BLaER1 (cell line): ENCODE results near the gene RPTOR.
A peak's percentile ranks its signal among the peaks of the same experiment; 100 is the strongest.

ENCODE experiments used
- H3K27ac ChIP-seq: shearing (Covaris generic); formaldehyde crosslinking; 2 replicates; pipeline ENCODE4 v1.8.1; 2022
- H3K27me3 ChIP-seq: shearing (Covaris generic); formaldehyde crosslinking; 2 replicates; pipeline ENCODE4 v1.8.1; 2022
- H3K36me3 ChIP-seq: shearing (Covaris generic); formaldehyde crosslinking; 2 replicates; pipeline ENCODE4 v1.8.1; 2022
- H3K4me1 ChIP-seq: shearing (Covaris generic); formaldehyde crosslinking; 2 replicates; pipeline ENCODE4 v1.8.1; 2022
- H3K4me2 ChIP-seq: shearing (Covaris generic); formaldehyde crosslinking; 2 replicates; pipeline ENCODE4 v1.8.1; 2022
- H3K4me3 ChIP-seq: shearing (Covaris generic); formaldehyde crosslinking; 2 replicates; pipeline ENCODE4 v1.8.1; 2022
- H3K9ac ChIP-seq: shearing (Covaris generic); formaldehyde crosslinking; 2 replicates; pipeline ENCODE4 v1.8.1; 2022
- H3K9me3 ChIP-seq: shearing (Covaris generic); formaldehyde crosslinking; 2 replicates; pipeline ENCODE4 v1.8.1; 2022
- H4K20me1 ChIP-seq: shearing (Covaris generic); formaldehyde crosslinking; 2 replicates; pipeline ENCODE4 v1.8.1; 2022
- Cebpa-rat ChIP-seq: shearing (Covaris generic); IDR thresholded peaks from 2 replicates; pipeline ENCODE4 v1.8.1; 2022

The RPTOR gene

DNA sequence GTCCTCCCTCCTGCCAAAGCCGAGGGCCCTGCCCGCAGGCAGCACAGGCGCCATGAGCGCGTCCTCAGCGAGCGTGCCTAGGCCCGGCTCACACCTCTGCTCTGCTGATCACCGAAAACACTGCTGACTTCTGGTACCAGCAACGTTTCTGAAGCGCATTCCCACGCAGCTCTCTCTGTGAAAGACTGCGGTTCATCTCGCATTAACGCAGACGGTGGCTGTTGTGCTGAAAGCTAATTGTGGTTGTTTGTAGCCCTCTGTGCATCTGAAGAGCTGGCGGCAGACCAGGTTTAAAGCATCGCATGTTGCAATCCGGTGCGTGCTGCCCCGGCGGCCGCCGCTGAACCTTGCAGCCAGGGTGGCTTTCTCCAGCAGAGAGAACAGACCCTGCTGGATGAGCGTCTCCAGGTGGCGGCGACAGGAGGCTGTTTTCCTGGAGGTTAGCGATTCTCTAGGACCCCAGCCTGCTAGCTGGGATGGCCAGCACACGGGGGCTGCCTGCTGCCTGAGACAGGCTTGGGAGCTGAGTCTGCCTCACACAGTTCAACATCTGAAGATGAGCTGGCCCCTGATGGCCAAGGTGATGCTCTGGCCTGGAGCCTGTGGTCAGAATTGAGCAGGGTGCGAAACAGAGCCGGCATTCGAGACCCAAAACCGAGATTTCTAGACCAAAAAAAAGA lies 397.2 kb downstream of the RPTOR start:
- peaks cover 73% of the 10 kb centered on the region for H3K27me3 ChIP-seq
- H3K9ac ChIP-seq = no peak overlapping the region
- peak overlapping the region; percentile 44 for H3K27ac ChIP-seq
- peaks cover 89% of the 10 kb centered on the region for H4K20me1 ChIP-seq
- H3K4me1 ChIP-seq = peaks cover 89% of the 10 kb centered on the region
- H3K4me3 ChIP-seq = no peak overlapping the region
- peak overlapping the region; percentile 91 for H3K4me2 ChIP-seq
- 0 out of 2 replicates have a peak, but pooled peaks cover 4% of the 10 kb centered on the region for H3K9me3 ChIP-seq
- H3K36me3 ChIP-seq = peaks cover 19% of the 10 kb centered on the region
- TF ChIP-seq Cebpa-rat = peak; percentile 87

DNA sequence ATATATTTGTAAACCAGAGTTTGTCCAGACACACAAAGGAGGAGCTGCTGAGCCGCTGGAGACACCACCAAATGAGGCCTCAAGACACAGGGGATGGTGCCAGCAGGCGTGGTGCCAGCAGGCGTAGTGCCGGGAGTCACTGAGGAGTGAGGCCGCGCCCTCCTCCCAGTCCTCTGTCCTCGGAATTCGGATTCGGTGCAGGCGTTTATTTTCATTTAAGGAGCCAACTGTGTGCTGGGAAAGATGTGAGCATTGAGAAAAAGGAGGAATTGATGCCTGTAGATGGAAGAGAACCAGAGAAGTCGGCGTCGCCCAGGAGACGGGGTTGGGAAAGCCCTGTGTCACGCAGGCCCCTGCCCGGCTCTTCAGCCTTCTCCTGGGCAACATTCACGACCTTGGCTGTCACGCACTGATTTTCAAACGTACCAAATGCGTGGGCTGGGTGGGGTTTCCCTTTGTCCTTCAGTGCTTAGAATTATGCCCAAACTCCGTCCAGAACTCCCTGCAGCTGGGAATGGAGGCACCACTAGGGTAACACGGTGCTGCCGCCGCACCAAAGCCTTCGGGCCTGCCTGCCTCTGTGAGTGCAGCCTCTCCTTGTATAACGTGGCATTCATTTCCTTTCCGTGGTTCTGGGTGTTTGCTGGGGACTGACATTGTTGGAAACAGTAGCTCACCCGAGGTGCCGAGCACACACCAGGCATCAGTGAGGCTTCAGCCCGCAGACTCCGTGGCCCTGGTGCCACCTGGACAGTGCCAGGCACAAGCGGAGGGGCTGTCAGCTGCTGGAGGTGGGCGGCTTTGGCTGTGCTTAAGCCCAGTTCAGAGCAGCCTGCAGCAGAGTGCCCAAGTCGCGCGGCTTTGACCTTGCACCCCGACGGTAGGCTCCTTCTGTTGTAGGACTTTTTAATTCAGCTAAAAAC lies 398.0 kb downstream of the RPTOR start:
- Histone ChIP-seq H3K4me3 (no peak overlapping the region), H3K27me3 (peaks cover 73% of the 10 kb centered on the region), H3K36me3 (peaks cover 24% of the 10 kb centered on the region), H3K4me2 (peak overlapping the region; percentile 91), H3K27ac (no peak overlapping the region), H4K20me1 (peaks cover 89% of the 10 kb centered on the region), H3K4me1 (peaks cover 89% of the 10 kb centered on the region), H3K9ac (no peak overlapping the region), H3K9me3 (0 out of 2 replicates have a peak, but pooled peaks cover 4% of the 10 kb centered on the region)
- no peak for TF ChIP-seq Cebpa-rat

GRCh38 chr17:80943346-80944145 lies 398.9 kb downstream of the RPTOR start:
- Histone ChIP-seq H3K36me3 (peaks cover 30% of the 10 kb centered on the region), H3K4me2 (peak overlapping the region; percentile 91), H3K9me3 (0 out of 2 replicates have a peak, but pooled peaks cover 4% of the 10 kb centered on the region), H3K27me3 (peaks cover 73% of the 10 kb centered on the region), H3K4me3 (no peak overlapping the region), H3K9ac (no peak overlapping the region), H4K20me1 (peaks cover 89% of the 10 kb centered on the region), H3K4me1 (peaks cover 89% of the 10 kb centered on the region), H3K27ac (no peak overlapping the region)
- no peak for TF ChIP-seq Cebpa-rat

DNA sequence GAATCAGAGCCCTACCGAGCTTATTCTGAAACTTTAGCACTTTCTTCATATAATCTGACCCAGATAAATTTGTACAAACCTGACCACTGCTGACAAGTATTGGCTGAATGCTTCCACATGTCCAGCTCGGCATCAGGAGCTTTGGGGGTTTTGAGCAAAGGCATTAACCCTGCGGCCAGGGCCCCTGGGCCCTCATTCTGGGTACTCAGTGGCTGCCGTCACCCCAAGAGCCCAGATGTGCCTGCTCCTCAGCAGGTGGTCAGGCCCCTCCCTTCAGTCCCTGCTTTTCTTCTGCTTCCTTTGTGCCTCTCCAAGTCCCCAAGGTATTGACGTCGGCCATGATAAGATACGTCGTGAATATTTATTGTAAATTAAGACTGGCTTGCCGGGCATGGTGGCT lies 399.7 kb downstream of the RPTOR start:
- Histone ChIP-seq H3K9me3 (0 out of 2 replicates have a peak, but pooled peaks cover 4% of the 10 kb centered on the region), H4K20me1 (peaks cover 89% of the 10 kb centered on the region), H3K27ac (no peak overlapping the region), H3K27me3 (peaks cover 67% of the 10 kb centered on the region), H3K4me3 (no peak overlapping the region), H3K4me2 (peak overlapping the region; percentile 91), H3K9ac (no peak overlapping the region), H3K36me3 (peaks cover 32% of the 10 kb centered on the region), H3K4me1 (peaks cover 89% of the 10 kb centered on the region)
- TF ChIP-seq Cebpa-rat = no peak

DNA sequence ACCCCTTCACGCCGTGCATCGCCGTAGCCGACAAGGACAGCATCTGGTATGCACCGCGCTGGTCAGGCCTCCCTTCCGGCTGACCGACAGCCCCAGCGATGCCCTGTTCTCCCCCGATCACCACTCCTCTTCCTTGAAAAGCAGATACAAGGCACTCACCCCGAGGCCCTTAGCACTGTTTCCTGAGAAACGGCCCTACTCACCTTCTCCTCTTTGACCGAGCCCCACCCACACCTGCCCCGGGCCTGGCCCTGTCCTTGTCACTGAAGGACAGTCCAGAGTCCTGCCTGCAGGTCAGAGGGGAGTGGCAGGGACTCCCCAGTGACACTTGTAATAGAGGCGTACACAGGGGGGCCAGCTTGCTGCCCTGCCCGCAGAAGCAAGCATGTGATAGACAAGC lies 401.1 kb downstream of the RPTOR start:
- no peak overlapping the region for H3K9ac ChIP-seq
- peaks cover 89% of the 10 kb centered on the region for H4K20me1 ChIP-seq
- no peak overlapping the region for H3K4me3 ChIP-seq
- H3K4me2 ChIP-seq = 0 out of 2 replicates have a peak overlapping the region, but pooled peaks have one; percentile 3
- H3K9me3 ChIP-seq = 0 out of 2 replicates have a peak, but pooled peaks cover 4% of the 10 kb centered on the region
- H3K36me3 ChIP-seq = peaks cover 46% of the 10 kb centered on the region
- peaks cover 62% of the 10 kb centered on the region for H3K27me3 ChIP-seq
- H3K4me1 ChIP-seq = peaks cover 82% of the 10 kb centered on the region
- H3K27ac ChIP-seq = no peak overlapping the region
- no peak for TF ChIP-seq Cebpa-rat

DNA sequence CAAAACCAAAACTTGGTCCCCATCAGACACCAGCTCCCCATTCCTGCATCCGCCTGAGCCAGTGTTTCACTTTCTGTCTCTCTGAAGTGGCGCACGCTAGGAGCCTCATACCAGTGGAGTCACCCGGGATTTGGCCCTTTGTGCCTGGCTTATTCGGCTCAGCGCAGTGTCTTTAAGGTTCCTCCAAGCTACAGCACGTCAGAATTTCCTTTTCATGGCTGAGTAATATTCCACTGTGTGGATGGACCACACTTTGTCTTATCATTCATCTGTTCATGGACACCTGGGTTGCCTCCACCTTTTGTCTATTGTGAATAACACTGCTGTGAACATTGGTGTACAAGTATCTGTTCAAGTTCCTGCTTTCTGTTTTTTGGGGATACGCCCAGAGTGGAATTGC lies 401.8 kb downstream of the RPTOR start:
- peaks cover 89% of the 10 kb centered on the region for H4K20me1 ChIP-seq
- no peak overlapping the region for H3K27ac ChIP-seq
- H3K9ac ChIP-seq = no peak overlapping the region
- H3K4me3 ChIP-seq = no peak overlapping the region
- H3K36me3 ChIP-seq = peaks cover 53% of the 10 kb centered on the region
- H3K9me3 ChIP-seq = 0 out of 2 replicates have a peak, but pooled peaks cover 4% of the 10 kb centered on the region
- no peak for TF ChIP-seq Cebpa-rat
- peaks cover 75% of the 10 kb centered on the region for H3K4me1 ChIP-seq
- H3K4me2 ChIP-seq = peak overlapping the region; percentile 75
- peaks cover 62% of the 10 kb centered on the region for H3K27me3 ChIP-seq

DNA sequence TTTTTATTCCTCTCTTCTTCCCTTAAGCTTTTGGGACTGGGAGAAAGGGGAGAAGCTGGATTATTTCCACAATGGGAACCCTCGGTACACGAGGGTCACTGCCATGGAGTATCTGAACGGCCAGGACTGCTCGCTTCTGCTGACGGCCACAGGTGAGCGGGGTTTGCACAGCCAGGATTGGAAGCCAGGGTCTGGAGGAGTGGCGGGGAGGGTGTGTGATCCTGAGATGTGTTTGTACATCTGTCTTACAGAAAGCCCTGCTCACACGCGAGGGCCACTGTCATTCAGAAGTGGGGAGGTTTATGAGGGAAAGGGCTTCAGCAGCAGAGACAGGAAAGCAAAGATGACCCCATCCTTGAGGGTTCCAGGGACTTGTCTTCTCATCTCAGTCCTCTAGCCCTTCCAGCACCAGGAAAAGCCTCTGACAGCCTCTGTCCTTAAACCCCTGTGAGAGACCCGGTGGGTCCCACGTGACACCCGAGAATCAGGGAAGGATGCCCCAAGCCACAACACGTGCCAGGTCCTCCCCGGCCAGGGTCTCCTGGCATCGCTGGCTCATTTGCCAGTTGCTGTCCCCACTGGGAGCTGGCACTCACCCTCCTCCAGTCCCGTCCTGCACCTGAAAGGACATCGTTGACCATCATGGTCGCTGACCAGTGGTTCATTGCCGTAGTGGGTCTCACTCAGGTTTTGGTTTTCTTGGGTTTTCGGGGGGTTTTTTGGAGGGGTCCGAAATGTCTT lies 402.7 kb downstream of the RPTOR start:
- peaks cover 69% of the 10 kb centered on the region for H3K4me1 ChIP-seq
- H3K27ac ChIP-seq = no peak overlapping the region
- peaks cover 54% of the 10 kb centered on the region for H3K27me3 ChIP-seq
- H4K20me1 ChIP-seq = peaks cover 89% of the 10 kb centered on the region
- no peak overlapping the region for H3K4me3 ChIP-seq
- H3K9me3 ChIP-seq = 0 out of 2 replicates have a peak, but pooled peaks cover 4% of the 10 kb centered on the region
- TF ChIP-seq Cebpa-rat = no peak
- peaks cover 62% of the 10 kb centered on the region for H3K36me3 ChIP-seq
- H3K4me2 ChIP-seq = peak overlapping the region; percentile 75
- H3K9ac ChIP-seq = no peak overlapping the region

DNA sequence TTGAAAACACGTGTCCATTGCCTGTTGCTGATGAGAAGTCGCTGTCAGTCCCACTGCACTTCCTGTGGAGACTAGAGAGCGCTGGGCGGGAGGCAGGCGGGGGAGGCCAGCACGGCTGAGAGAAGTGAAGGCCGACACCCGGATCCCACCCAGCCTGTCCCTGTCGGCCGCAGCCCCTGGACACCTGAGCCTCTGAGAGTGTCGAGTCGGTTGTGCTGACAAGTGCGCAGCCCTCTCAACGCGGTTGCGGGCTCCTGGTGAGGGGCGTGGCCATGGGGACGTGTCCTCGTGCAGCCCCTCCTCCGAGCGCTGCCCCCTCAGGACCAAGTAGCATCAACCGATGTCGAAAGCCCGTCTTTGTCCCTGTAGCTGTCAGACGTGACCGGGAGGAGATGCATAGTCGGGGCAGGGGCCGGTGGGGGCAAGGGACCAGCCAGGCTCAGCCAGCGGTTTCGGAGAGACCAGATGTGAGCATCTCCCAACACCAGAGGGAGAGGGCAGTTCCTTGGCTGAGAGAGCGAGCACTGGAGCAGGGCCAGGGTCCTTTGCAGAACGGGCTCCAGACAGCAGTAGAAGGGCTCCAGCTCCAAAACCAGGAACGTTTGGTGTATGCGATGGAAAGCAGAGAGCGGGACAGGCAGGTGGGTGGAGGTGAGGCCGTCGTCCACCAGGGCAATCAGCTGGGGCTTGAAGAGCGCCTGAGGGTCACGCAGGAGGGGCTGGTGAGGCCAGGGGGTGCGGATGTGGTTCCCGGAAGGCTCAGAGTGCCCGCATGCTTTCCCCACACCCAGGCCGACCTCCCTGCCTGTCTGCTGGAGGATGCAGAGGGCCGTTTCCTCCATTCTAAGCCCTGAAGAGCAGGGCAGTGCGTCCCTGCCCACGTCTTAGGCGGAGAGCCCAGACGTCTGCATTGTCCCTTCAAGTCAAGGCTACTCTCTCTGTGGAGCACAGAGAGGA lies 403.7 kb downstream of the RPTOR start:
- Histone ChIP-seq H4K20me1 (peaks cover 86% of the 10 kb centered on the region), H3K4me1 (peaks cover 69% of the 10 kb centered on the region), H3K36me3 (peaks cover 63% of the 10 kb centered on the region), H3K9ac (no peak overlapping the region), H3K27me3 (peaks cover 45% of the 10 kb centered on the region), H3K4me3 (no peak overlapping the region), H3K4me2 (peak overlapping the region; percentile 75), H3K27ac (no peak overlapping the region), H3K9me3 (0 out of 2 replicates have a peak, but pooled peaks cover 4% of the 10 kb centered on the region)
- TF ChIP-seq Cebpa-rat = no peak
